GM12878 (cell line): ENCODE measurements around the gene LRFN2. TPM values are rescaled to one million over a fixed set of nuclear protein-coding genes. Genes with fewer than 3 reads are reported as not detected.

ENCODE experiments used
- ATAC-seq: fragments of 200-7000 bp; cut with Tn5 transposase; 3 replicates; pipeline ENCODE4 v1.9.1; 2020; ENCODE audit warnings: mild to moderate bottlenecking, moderate library complexity
- BruUV-seq: library from RNA; stranded (reverse); fragments of 400-500 nt; replicated peaks from 2 replicates; lab custom pipeline; 2021; lab: Mats Ljungman, UMichigan
- CTCF ChIA-PET: fragments of 300-600 bp; sonication (Branson Sonifier 250); formaldehyde crosslinking; extraction: SDS; loops from one replicate; lab custom pipeline; 2021; ENCODE audit warnings: inconsistent platforms; lab: Yijun Ruan, JAX
- POLR2A ChIA-PET: fragments of 350-600 bp; formaldehyde crosslinking; extraction: SDS; loops from one replicate; lab custom pipeline; 2021; ENCODE audit warnings: inconsistent platforms; lab: Charles Lee
- RAD21 ChIA-PET: fragments of 300-600 bp; sonication (Branson Sonifier 250); formaldehyde crosslinking; loops from one replicate; lab custom pipeline; 2023; ENCODE audit warnings: antibody characterized with exemption; ENCODE audit not compliant: unreplicated experiment; lab: Charles Lee
- SMC1A ChIA-PET: fragments of 300-600 bp; sonication (Branson Sonifier 250); formaldehyde crosslinking; loops from one replicate; lab custom pipeline; 2023; ENCODE audit not compliant: unreplicated experiment, uncharacterized antibody; lab: Charles Lee
- DNase-seq: peaks from one replicate; pipeline ENCODE4 v3.0.0-alpha.2; 2011; ENCODE audit warnings: low read depth, low spot score
- FAIRE-seq: peaks from 3 replicates; lab custom pipeline; 2011; peaks lifted over from hg19 to GRCh38; lab: Jason Lieb, UNC
- H2AFZ ChIP-seq: 2 replicates; pipeline ENCODE4 v1.6.0; 2011; ENCODE audit warnings: low read depth, low read length, control low read depth; ENCODE audit not compliant: control insufficient read depth
- H3K27ac ChIP-seq: 2 replicates; pipeline ENCODE4 v1.5.1; 2011; ENCODE audit warnings: control low read depth; ENCODE audit not compliant: control insufficient read depth, insufficient read depth
- H3K27me3 ChIP-seq, 2 experiments: replicated peaks in 1 of 2; 2 replicates each; pipeline versions ENCODE4 v1.6.0 to v1.6.1; 2011; ENCODE audit warnings: low read length in 1 of 2; ENCODE audit not compliant: control insufficient read depth in 2 of 2, insufficient read depth in 2 of 2
- H3K36me3 ChIP-seq, 2 experiments: 2 replicates each; pipeline ENCODE4 v1.5.1; 2011; ENCODE audit warnings: low read length in 1 of 2; ENCODE audit not compliant: control insufficient read depth in 2 of 2, insufficient read depth in 2 of 2
- H3K4me1 ChIP-seq: 2 replicates; pipeline ENCODE4 v1.6.1; 2011; ENCODE audit warnings: mild to moderate bottlenecking, low read length, moderate library complexity, mixed read lengths; ENCODE audit not compliant: control insufficient read depth, insufficient read depth
- H3K4me2 ChIP-seq: 2 replicates; pipeline ENCODE4 v1.6.0; 2011; ENCODE audit warnings: control low read depth; ENCODE audit not compliant: control insufficient read depth, insufficient read depth
- H3K4me3 ChIP-seq: fragments of 200-600 bp; sonication (generic); 2 replicates; pipeline ENCODE4 v1.5.1; 2016
- H3K79me2 ChIP-seq: 2 replicates; pipeline ENCODE4 v1.6.0; 2011; ENCODE audit warnings: low read length; ENCODE audit not compliant: control insufficient read depth, insufficient read depth
- H3K9ac ChIP-seq: 2 replicates; pipeline ENCODE4 v1.8.0; 2011; ENCODE audit warnings: low read length, control low read depth, mixed read lengths; ENCODE audit not compliant: control insufficient read depth, insufficient read depth
- H3K9me3 ChIP-seq: replicated peaks from 3 replicates; pipeline ENCODE4 v1.5.1; 2011; ENCODE audit warnings: mild to moderate bottlenecking, low read length; ENCODE audit not compliant: control insufficient read depth, insufficient read depth
- H4K20me1 ChIP-seq: 2 replicates; pipeline ENCODE4 v1.6.0; 2011; ENCODE audit not compliant: control insufficient read depth, insufficient read depth
- BCL3 ChIP-seq: IDR thresholded peaks from 2 replicates; pipeline ENCODE4 v1.6.1; 2011; ENCODE audit warnings: borderline replicate concordance, low read depth, mild to moderate bottlenecking, moderate library complexity, low read length; ENCODE audit not compliant: insufficient read depth, poor library complexity, severe bottlenecking
- BRCA1 ChIP-seq: IDR thresholded peaks from 2 replicates; pipeline ENCODE4 v1.6.1; 2011; ENCODE audit warnings: low read depth, low read length, improper control_type of control experiment
- IRF3 ChIP-seq: fragments of 450-650 bp; IDR thresholded peaks from 2 replicates; pipeline ENCODE4 v1.6.1; 2014; ENCODE audit warnings: mild to moderate bottlenecking
- NFYB ChIP-seq: IDR thresholded peaks from 2 replicates; pipeline ENCODE4 v1.6.1; 2011; ENCODE audit warnings: low read depth, mild to moderate bottlenecking, low read length, improper control_type of control experiment, moderate library complexity; ENCODE audit not compliant: insufficient read depth
- POU2F2 ChIP-seq: IDR thresholded peaks from 3 replicates; pipeline ENCODE4 v1.6.1; 2011; ENCODE audit warnings: low read depth, mild to moderate bottlenecking, low read length, borderline replicate concordance
- RUNX3 ChIP-seq: IDR thresholded peaks from 2 replicates; pipeline ENCODE4 v1.6.1; 2012; ENCODE audit warnings: low read length, inconsistent platforms
- SKIL ChIP-seq: fragments of 450-650 bp; IDR thresholded peaks from 2 replicates; pipeline ENCODE4 v1.6.1; 2017; ENCODE audit warnings: mild to moderate bottlenecking, low read depth, inconsistent platforms; ENCODE audit not compliant: poor library complexity, severe bottlenecking
- SRF ChIP-seq, 2 experiments: IDR thresholded peaks; 2 replicates each; pipeline ENCODE4 v1.6.1; 2011; ENCODE audit warnings: low read depth in 2 of 2, low read length in 2 of 2, mild to moderate bottlenecking in 1 of 2, moderate library complexity in 1 of 2
- SUPT20H ChIP-seq: IDR thresholded peaks from 2 replicates; pipeline ENCODE4 v1.6.1; 2011; ENCODE audit warnings: low read depth, mild to moderate bottlenecking, low read length, moderate library complexity, borderline replicate concordance; ENCODE audit not compliant: control insufficient read depth
- TBL1XR1 ChIP-seq: IDR thresholded peaks from 2 replicates; pipeline ENCODE4 v1.6.1; 2012; ENCODE audit warnings: low read depth, low read length, improper control_type of control experiment
- TCF3 ChIP-seq: IDR thresholded peaks from 2 replicates; pipeline ENCODE4 v1.6.1; 2012; ENCODE audit warnings: low read depth, mild to moderate bottlenecking, low read length, borderline replicate concordance; ENCODE audit not compliant: insufficient read depth
- ZNF384 ChIP-seq: IDR thresholded peaks from 2 replicates; pipeline ENCODE4 v1.6.1; 2012; ENCODE audit warnings: low read depth, mild to moderate bottlenecking, low read length, improper control_type of control experiment, borderline replicate concordance
- WGBS: methylation state at CpG from one replicate; pipeline ENCODE4 v1.1.6; 2016; ENCODE audit warnings: low lambda C conversion rate; ENCODE audit not compliant: insufficient replicate concordance, insufficient coverage; ENCODE audit errors: missing lambda C conversion rate; 5-methylcytosine and 5-hydroxymethylcytosine counted together
- in situ Hi-C: fragments of 300-500 bp; cut with MboI; formaldehyde crosslinking; loops from 9 replicates; pipeline ENCODE4 v1.14.3; 2018; ENCODE audit warnings: mixed read lengths
- intact Hi-C: fragments of 100-400 bp; cut with micrococcal nuclease; formaldehyde crosslinking; loops from one replicate; pipeline ENCODE4 v1.14.2; 2022; ENCODE audit not compliant: unreplicated experiment
- polyA plus RNA-seq, 11 experiments: library from polyadenylated mRNA; depleted of rRNA in 4 of 11; unstranded in 6 of 11; stranded (reverse) in 5 of 11; fragments of >200 nt; fragmentation: Nextera tagmentation in 4 of 11; fragmentation: Illumina TruSeq in 1 of 11; extraction: Ambion mirVana in 4 of 11; extraction: Trizol in 1 of 11; gene quantifications; 1 replicate in 1 of 11; 2 replicates in 10 of 11; pipeline versions ENCODE4 v1.2.1 to v1.2.3, GENCODE V29; 2011 to 2016; ENCODE audit warnings: inconsistent platforms in 2 of 11, missing spikeins in 2 of 11, low read depth in 1 of 11
- total RNA-seq, 4 experiments: library from RNA; depleted of rRNA in 3 of 4; stranded (reverse); fragments of >200 nt in 3 of 4; fragmentation: Illumina TruSeq in 1 of 4; extraction: Trizol in 1 of 4; gene quantifications; 2 replicates each; pipeline versions ENCODE4 v1.2.1 to v1.2.3, GENCODE V29; 2013 to 2021

Gene LRFN2
- total and polyA plus RNA-seq, 10 of the 15 experiments (the other 5 are each of a cell fraction or from before 2014, with no cell fraction given) = not detected

GRCh38 chr6:40585223-40585622 is 1.9 kb downstream of the LRFN2 start (continued):
- no peak for TF ChIP-seq SUPT20H

GRCh38 chr6:40584741-40585140 is 2.4 kb downstream of the LRFN2 start:
- no peak for ATAC-seq
- ChIA-PET POLR2A (no interaction called here), RAD21 (no interaction called here), CTCF (interaction anchor here (0.8 kb wide), 1 partner anchor 82 kb away, joined by 3 read pairs; no protein-coding TSS in a partner anchor), SMC1A (interaction anchor here (0.6 kb wide), 1 partner anchor 656 kb away, joined by 3 read pairs; no protein-coding TSS in a partner anchor)
- no peak overlapping the region for H3K27ac ChIP-seq
- H3K36me3 ChIP-seq = no peaks in the 10 kb centered on the region
- DNase-seq = no peak
- H3K27me3 ChIP-seq = peaks cover 6 to 12% of the 10 kb centered on the region in 2 experiments
- no peaks in the 10 kb centered on the region for H3K9me3 ChIP-seq
- no peaks in the 10 kb centered on the region for H4K20me1 ChIP-seq
- H3K4me1 ChIP-seq = no peaks in the 10 kb centered on the region
- H3K79me2 ChIP-seq = no peaks in the 10 kb centered on the region
- BruUV-seq = no TSS peak
- H3K4me2 ChIP-seq = no peak overlapping the region
- no peak for TF ChIP-seq ZNF384
- TF ChIP-seq NFYB = no peak
- TF ChIP-seq SKIL = no peak
- no peak for TF ChIP-seq POU2F2
- TF ChIP-seq IRF3 = no peak
- no peak for TF ChIP-seq TBL1XR1
- no peak for TF ChIP-seq BRCA1
- TF ChIP-seq RUNX3 = no peak
- no peak for TF ChIP-seq BCL3
- no peak for TF ChIP-seq TCF3
- no peak for TF ChIP-seq SRF (IDR thresholded peaks at IDR 0.05; ENCODE audit: low read depth in 2 of 2, low read length in 2 of 2)
- WGBS = 0% methylated on average over 1 of the region's 2 CpGs
- H2AFZ ChIP-seq = no peak overlapping the region
- H3K9ac ChIP-seq = no peak overlapping the region
- intact Hi-C loops (no loop called here), in situ Hi-C loops (no loop called here)
- no peak for FAIRE-seq
- H3K4me3 ChIP-seq = no peak overlapping the region
